ENCODE results near the gene STAU1.
"Not testable (repeated sequence)": the region's sequence is repeated elsewhere in the genome, so short reads cannot be mapped to it uniquely, and the experiment has no call there.

The STAU1 gene

GRCh38 chr20:49112596-49113274 is 75.4 kb downstream of the STAU1 start:
- DNase-seq, result no peak

GRCh38 chr20:49110767-49111694 is 77.1 kb downstream of the STAU1 start:
- DNase-seq, result no peak

- DNase-seq, result no peak
Measured at GRCh38 chr20:49106328-49106727, 81.8 kb downstream of the STAU1 start.

- DNase-seq, result not testable (repeated sequence)
Measured at GRCh38 chr20:49104979-49105547, 83.1 kb downstream of the STAU1 start.

GRCh38 chr20:49104365-49104648 is 83.8 kb downstream of the STAU1 start:
- DNase-seq, result peak; percentile 17

- no peak for DNase-seq
Measured at GRCh38 chr20:49103647-49104364, 84.3 kb downstream of the STAU1 start.

GRCh38 chr20:49103019-49103418 is 85.1 kb downstream of the STAU1 start:
- no peak for DNase-seq

- DNase-seq, result no peak
Measured at GRCh38 chr20:49100972-49101371, 87.2 kb downstream of the STAU1 start.

- DNase-seq, result not testable (repeated sequence)
Measured at GRCh38 chr20:49100292-49100691, 87.8 kb downstream of the STAU1 start.

- DNase-seq, result no peak
Measured at GRCh38 chr20:49099011-49099410, 89.1 kb downstream of the STAU1 start.

- no peak for DNase-seq
Measured at GRCh38 chr20:49098136-49098535, 90.0 kb downstream of the STAU1 start.

- no peak for DNase-seq
Measured at GRCh38 chr20:49097159-49097558, 91.0 kb downstream of the STAU1 start.

GRCh38 chr20:49096203-49096730 is 91.9 kb downstream of the STAU1 start:
- no peak for DNase-seq

- no peak for DNase-seq
Measured at GRCh38 chr20:49091762-49092161, 96.4 kb downstream of the STAU1 start.

GRCh38 chr20:49091104-49091503 is 97.0 kb downstream of the STAU1 start:
- DNase-seq, result no peak

- DNase-seq, result not testable (repeated sequence)
Measured at GRCh38 chr20:49082295-49082694, 105.8 kb downstream of the STAU1 start.

- DNase-seq, result no peak
Measured at GRCh38 chr20:49078310-49078709, 109.8 kb downstream of the STAU1 start.

- DNase-seq, result no peak
Measured at GRCh38 chr20:49074521-49074920, 113.6 kb downstream of the STAU1 start.

Measured in NCI-H187 treated with DMSO at 0.1 percent for 48 hours (cell line).